Measurements from ENCODE around the gene FSTL1.

The FSTL1 gene

DNA sequence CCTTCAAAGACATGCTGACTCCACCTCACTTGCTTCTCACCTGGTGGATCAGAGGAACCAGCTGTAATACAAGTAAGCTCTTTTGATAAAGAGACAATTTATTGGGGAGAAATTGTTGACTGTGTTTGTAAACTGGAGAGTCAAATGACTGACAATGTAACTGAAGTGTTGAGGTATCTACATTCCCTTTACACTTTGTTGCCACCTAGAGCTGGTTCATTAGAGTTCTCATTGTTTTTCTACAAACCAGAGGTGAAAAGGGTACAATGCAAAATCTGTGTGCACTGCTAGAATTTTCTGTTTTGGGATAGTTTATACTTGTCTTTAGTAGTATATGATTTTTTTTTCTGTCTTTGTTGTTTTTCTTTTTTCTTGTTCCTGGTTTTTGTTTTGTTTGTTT, 93.0 kb downstream of the FSTL1 start:
- DNase-seq: no peak

DNA sequence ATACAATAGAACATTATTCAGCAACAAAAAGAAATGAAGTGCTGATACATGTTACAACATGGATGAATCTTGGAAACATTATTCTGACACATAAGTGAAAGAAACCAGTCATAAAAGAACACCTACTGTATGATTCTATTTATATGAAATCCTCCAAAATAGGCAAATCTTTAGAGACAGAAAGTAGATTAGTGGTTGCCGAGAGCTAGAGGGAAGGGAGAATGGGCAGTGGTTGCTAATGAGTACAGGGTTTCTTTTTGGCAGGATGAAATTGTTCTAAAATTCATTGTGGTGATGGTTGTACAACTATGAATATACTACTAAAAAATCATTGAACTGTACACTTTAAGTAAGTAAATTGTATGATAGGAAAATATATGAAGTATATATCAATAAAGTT, 95.3 kb downstream of the FSTL1 start:
- no peak for DNase-seq

- DNase-seq: no peak
Observed at GRCh38 chr3:120353463-120353862, 97.3 kb downstream of the FSTL1 start.

- DNase-seq: no peak
Observed at GRCh38 chr3:120352017-120352416, 98.8 kb downstream of the FSTL1 start.

GRCh38 chr3:120350401-120350941, 100.3 kb downstream of the FSTL1 start:
- DNase-seq: peak in 8 of 58 donors; percentile 1 to 15 (median 8)

GRCh38 chr3:120349855-120350125, 101.0 kb downstream of the FSTL1 start:
- DNase-seq: no peak

DNA sequence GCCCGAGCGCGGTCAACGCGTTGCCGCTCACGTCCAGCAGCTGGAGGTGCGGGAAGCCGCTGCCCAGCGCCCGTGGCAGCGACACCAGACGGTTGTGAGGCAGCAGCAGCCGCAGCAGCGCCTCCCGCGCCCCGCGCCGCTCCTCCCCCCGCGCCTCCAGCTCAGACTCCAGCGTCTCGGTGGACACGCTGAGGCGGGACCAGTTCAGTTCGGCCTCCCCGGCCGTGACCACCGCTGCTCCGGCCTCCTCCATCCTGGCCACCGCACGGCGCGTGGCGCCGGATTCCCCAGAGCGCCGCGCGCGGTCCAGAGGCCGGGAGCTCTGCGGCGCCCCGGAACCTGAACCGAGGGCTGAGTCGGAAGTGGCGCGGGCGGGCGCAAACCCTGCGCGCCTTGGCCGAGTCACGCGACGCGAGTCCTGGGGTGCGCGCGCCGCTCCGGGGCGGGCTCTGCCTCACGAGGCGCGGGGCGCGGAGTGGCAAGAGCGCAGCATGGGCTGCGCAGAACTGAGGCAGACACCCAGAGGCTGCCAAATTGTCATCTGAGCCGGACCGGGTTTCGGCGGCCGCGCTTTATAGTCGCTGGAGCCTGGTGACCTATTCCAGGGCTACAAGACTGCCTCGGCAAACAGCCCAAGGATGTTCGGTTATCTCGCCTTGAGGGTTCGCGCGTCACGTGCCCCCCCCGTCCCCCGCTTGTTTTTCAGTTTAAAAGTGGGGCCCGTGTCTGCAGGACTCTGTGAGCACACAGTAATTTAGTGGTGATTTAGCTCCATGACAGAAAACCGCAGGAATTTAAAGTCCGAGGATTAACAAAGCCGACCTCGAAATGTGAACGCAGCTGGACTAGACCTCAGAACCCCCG, 101.6 kb downstream of the FSTL1 start, which contains the start of gene LRRC58:
Gene LRRC58 (minus strand): TSS at position 364 of the 864 bp plus-strand sequence. CDS start 111 bp downstream, at position 253.
- DNase-seq: peak; percentile 38 to 93 (median 86)

DNA sequence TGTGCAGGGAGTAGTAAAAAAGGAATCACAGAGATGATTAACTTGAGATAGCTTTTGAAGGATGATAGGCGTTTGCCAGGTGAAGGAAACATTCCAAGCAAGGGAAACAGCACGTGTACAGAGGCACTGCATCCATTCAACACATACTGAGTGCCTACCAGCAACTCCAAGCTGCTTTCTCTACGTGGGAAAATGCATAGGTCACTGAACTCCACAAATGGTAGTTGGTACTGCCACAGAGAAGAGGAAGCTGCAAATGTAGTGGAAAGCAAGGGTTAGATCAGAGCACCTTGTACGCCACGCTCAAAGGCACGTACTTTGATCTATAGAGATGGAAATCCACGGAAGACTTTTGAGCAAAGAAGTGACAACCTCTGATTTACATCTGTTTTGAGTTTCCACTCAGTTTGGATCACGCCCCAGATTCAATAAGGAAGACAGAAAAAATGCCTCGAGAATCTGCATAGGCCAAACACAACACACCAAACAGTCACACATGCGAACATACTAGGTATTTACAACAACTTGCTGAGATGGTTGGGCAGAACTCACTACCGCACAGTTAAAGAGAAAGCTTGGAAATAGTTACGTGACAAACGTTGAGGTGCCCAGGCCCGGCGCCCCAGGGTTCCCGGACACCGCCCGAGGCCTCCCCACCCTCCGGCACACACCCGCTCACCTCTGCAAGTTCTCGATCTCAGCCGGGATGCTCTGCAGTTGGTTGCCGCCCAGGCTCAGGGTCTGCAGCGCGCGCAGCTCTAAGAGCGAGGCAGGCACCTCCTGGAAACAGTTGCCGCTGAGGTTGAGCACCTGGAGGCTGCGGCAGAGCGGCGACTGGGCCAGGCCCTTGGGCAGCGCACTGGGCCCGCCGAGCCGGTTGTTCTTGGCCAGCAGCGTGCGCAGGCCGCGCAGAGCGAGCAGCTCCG, 102.5 kb downstream of the FSTL1 start:
- DNase-seq: peak in 11 of 58 donors; percentile 32 to 76 (median 40)

DNA sequence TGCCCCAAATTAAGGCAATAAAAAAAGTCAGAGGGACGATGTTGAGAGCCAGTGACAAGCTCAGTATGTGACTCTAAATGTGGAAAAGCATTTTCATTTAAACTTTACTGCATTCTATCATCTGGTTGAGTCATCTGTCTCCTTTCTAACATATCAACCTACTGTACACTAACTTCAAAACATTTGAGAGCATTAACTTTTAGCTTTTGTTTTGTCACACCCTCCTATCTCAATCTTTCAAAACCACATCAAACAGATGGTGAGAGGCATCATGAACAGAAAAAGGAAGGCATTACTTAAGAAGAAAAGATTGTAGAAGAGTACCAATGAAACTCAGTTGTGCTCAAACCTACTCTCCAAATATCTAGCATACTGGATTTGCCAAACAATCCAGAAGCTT, 106.4 kb downstream of the FSTL1 start:
- no peak for DNase-seq

All from anterior cingulate cortex (tissue), 58 donors.